GM21423 (cell line): ENCODE results near the gene MEIOC.
"Not testable (repeated sequence)": the region's sequence is repeated elsewhere in the genome, so short reads cannot be mapped to it uniquely, and the experiment has no call there.

Source experiments
- ATAC-seq: cut with Tn5 transposase; IDR thresholded peaks from one replicate; pipeline ENCODE4 v1.9.1; 2021; ENCODE audit warnings: mild to moderate bottlenecking, moderate library complexity; ENCODE audit not compliant: unreplicated experiment

The MEIOC gene

DNA sequence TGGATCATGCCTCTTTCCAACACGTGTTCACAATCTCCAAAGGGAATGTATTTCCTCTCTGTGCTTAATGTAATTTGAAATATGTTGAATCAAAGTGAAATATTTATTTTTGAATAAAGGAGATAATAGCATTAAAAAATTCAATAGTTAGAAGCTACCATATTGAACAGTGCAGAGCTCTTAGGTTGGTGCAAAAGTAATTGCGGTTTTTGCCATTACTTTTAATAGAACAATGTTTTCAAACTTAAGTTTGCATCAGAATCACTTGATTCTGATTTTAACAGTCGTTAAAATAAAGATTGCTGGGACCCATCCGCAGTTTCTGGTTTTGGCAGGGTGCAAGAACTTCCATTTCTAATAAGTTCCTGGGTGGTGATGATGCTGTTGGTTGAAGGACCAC, 10.0 kb upstream of the MEIOC start:
- no peak for ATAC-seq

DNA sequence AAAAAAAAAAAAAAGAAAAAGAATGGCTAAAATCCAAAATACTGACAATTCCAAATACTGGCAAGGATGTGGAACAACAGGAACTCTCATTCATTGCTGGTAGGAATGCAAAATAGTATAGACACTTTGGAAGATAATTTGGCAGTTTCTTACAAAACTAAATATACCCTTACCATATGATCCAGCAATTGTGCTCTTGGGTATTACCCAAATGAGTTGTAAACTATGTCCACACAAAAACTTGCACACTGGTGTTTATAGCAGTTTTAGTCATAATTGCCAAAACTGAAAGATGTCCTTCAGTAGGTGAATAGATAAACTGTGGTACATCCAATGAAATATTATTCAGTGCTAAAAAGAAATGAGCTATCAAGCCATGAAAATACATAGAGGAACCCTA, 8.5 kb upstream of the MEIOC start:
- no peak for ATAC-seq

DNA sequence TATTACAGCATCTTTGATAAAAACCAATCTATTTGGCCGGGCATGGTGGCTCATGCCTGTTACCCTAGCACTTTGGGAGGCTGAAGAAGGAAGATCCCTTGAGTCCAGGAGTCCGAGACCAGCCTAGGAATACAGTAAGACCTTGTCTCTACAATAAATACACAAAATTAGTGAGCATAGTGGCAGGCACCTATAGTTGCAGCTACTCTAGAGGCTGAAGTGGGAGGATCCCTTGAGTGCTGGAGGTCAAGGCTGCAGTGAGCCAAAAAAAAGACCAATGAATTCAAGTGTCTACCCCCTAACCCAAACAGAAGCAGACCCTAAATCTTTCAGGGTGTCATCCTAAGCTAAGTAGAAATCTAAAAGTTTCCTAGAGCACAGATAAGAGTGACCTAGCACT, 7.3 kb upstream of the MEIOC start:
- no peak for ATAC-seq

DNA sequence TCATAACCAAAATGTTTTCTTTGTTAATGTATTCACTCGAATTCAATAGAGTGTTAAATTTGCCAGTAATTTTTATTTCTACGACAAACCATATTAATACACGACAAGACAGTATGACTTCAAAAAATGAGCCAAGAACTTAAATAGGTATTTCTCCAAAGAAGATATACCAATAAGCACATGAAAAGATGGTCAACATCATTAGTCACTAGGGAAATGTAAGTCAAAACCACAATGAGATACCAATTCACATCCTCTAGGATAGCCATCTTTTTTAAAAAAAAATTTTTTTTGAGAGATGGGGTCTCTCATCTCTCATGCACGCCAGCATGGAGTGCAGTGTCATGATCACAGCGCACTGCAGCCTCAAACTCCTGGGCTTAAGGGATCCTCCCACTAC, 5.0 kb upstream of the MEIOC start:
- ATAC-seq = no peak

DNA sequence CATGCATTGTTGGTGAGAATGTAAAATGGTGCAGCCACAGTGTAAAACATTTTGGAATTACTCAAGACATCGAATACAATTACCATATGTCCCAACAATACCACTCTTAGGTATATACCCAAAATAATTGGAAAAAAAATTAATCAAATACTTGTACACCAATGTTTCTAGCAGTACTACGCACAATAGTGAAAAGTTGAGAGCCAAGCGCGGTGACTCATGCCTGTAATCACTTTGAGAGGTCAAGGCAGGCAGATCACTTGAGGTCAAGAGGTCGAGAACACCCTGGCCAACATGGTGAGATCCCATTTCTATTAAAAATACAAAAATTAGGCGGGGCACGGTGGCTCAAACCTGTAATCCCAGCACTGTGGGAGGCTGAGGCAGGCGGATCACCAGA, 3.5 kb upstream of the MEIOC start:
- ATAC-seq = no peak

DNA sequence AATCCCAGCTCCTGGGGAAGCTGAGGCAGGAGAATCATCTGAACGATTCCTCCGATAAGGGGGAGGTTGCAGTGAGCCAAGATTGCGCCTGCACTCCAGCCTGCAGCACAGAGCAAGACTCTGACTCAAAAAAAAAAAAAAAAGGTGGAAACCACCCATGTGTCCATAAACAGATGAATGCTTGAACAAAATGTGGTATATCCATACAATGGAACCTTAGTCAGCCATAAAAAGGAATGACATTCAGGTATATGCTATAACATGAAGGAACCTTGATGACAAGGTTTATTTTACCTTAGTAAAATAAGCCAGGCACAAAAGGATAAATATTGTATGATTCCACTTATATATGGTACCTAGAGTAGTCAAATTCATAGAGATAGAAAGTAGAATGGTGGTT, 2.9 kb upstream of the MEIOC start:
- ATAC-seq = no peak

DNA sequence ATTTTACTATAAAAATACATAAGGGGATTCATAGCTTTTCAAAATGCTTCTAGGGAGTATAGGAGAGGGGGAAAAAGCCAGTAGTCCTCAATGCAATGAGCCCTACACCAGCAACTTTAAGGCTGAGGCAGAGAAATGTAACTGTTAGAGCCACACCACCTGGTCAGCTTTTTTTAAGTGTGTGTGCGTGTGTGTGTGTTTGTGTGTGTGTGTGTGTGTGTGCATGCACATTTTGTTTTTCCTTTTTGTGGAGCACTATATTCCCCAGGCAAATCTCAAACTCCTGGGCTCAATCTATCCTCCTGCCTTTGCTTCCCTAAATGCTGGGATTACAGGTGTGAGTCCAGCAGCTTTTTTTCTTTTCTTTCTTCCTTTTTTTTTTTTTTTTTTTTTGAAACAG, 2.3 kb upstream of the MEIOC start:
- no peak for ATAC-seq

DNA sequence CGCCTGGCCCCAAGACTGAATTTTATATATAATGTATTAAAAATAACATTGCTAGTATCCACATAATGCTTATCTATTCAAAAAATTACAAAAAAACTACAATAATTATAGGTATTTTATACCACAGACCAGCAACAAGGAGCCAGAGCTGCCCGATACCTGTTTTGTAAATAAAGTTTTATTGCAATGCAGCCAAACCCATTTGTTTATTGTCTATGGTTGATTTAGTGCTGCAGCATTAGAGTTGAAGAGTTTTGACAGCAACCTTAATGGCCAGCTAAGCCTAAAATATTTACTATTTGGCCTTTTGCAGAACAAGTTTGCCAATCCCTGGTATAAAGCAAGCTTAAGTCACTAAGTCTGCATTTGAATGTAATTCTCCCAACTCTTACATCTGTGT, 5.6 kb downstream of the MEIOC start:
- no peak for ATAC-seq

DNA sequence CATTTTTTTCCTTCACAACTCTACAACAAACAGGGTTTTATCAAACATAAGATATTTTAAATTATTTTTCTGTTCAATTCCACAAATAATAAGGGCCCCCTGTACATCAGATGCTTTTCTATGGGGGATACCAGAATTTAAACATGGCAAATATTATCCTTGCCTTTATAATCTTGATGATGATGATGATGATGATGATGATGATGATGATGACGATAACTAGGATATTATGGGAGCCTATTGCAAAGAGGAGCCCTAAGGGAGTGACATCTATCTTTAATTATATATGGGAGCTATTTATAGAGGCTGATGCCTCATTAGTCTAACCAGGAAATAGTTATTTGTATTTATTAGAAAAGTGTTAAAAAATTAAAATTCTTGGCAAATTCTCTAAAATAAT, 6.8 kb downstream of the MEIOC start:
- no peak for ATAC-seq

DNA sequence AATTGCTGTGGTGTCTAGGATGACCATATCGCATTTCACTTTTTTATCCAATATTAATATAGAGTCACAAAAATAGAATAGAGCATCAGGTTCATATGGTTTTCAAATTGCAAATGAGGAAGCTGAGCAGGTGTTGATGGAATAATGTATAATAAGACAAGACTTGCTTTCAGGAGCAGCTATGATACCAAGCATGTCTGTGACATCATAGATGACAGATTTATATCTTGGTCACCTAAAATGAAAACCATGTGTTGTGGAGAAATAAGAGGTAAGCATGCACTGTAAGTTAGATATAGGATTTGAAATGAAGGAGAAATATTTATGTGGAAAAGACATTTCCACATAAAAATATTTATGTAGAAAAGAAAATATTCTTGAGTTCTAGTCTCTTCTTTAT, 8.6 kb downstream of the MEIOC start:
- ATAC-seq = no peak

DNA sequence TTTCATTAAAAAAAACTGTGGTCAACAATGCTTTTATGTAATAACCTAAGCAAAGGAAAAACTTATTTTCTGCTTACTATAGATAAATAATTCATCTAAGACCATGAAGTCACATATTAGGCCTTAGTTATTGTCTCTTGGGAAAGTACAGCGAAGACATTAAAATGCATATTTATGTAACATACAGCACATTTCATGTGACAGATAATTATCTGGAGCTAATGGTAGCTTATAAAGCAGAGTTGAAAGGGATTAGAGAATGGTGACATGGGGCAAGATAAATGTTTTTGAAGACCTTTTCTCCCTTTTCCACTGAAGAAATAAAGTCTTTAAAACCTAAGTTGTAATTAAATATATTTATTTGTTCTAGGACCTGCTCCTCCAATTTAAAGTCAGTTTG, 9.7 kb downstream of the MEIOC start:
- ATAC-seq = no peak

DNA sequence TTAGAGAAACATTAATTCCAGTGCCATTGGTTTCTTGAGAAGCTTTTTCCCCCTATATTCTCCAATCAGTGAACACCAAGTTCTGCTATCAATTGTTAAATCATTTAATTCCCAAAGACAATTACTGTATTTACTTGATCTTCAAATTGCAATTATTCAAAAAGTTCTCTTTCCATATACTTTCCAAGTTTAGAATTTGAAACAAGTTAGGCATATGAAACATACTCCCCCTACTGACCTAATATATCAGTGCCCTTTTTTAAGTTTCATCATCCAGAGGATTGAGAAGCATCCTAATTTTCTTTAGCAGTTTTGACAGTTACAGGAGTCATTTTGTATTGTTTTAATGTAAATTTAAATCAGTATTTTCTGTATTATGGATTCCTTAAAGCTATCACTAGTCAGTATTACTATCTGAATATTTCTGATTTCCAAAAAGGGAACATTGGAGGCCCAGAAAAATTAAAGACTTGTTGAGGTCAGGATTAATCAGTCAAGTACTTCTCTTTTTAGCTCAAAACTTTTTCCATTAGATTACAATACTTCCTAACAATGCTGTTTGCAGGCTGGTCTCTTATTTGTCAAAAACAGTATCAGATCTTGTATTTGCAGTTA, 16.3 kb downstream of the MEIOC start:
- ATAC-seq = no peak

DNA sequence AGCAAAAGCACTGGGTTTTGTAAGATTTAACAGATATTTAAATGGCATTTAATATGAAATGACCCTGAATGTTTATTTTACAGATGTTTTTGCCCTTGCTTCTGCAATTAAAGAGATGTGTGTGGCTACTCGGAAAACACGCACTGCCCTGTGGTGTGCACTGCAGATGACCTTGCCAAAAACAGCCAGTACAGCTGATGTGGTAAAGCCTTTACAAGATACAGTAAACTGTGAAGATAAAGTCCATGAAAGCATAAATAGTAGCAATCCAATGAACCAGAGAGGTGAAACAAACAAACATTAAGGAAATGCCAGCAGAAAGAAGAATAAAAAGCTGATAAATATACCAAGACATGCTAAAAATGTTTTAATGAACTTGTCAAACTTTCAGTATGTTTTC, 17.6 kb downstream of the MEIOC start:
- no peak for ATAC-seq

DNA sequence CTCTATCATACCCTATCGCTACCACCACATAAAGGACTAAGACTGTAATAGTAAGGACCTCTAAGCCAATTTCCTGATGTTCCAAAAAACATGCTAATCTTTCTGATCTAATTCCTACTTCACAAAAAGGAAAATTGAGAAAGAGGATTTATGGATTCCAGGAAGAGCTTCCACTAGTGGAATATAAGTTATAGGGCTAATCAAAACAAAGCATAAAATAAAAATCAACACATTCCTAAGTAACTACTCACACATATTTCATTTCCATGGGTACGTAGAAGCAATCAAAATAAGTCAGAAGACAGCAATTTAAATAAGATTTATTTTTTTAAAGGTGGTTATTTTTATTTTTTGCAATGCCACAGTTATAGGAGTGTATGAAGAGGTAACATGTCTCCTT, 20.9 kb downstream of the MEIOC start:
- no peak for ATAC-seq

DNA sequence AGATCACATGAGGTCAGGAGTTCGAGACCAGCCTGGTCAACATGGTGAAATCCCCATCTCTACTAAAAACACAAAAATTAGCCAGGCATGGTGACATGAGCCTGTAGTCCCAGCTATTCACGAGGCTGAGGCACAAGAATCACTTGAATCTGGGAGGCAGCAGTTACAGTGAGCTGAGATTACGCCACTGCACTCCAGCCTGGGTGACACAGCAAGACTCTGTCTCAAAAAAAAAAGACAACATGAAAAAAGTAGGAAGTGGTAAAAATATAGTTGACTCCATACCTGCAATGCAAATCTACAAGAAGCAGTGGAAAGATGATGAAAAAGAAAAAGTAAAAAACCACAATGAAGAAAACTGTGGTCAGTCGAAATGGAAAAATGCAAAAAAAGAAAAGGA, 27.0 kb downstream of the MEIOC start:
- ATAC-seq = not testable (repeated sequence)

DNA sequence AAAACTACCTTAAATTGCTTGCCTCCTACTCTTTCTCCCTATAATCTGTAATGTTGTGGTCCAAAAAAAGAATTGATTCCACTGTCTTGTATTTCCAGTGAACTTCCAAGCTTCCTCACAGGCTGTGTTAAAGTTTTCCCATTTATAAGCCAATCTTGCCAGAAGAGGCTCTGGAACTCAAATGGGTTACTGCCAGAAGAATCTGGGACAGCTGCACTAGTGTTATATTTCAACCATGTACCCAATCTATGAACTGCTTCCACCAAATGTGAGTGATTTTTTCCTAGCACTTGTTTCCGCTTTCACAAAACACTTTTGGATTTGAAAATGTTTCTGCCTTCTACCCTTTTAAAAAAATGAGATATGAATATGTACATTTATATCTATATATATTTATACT, 31.5 kb downstream of the MEIOC start:
- no peak for ATAC-seq

DNA sequence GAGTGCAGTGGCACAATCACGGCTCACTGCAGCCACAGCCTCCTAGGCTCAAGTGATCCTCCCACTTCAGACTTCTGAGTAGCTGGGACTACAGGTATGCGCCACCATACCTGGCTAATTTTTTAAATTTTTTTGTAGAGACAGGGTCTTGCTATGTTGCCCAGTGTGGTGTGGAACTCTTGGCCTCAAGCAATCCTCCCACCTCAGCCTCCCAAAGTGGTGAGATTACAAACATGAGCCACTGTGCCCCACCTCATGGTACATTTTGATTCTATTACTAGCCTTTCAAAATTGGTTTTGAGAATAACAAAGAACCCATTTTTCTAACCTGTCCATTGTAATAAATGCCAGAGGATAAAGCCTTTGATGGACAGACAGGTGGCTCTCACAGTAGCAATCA, 31.9 kb downstream of the MEIOC start:
- no peak for ATAC-seq

DNA sequence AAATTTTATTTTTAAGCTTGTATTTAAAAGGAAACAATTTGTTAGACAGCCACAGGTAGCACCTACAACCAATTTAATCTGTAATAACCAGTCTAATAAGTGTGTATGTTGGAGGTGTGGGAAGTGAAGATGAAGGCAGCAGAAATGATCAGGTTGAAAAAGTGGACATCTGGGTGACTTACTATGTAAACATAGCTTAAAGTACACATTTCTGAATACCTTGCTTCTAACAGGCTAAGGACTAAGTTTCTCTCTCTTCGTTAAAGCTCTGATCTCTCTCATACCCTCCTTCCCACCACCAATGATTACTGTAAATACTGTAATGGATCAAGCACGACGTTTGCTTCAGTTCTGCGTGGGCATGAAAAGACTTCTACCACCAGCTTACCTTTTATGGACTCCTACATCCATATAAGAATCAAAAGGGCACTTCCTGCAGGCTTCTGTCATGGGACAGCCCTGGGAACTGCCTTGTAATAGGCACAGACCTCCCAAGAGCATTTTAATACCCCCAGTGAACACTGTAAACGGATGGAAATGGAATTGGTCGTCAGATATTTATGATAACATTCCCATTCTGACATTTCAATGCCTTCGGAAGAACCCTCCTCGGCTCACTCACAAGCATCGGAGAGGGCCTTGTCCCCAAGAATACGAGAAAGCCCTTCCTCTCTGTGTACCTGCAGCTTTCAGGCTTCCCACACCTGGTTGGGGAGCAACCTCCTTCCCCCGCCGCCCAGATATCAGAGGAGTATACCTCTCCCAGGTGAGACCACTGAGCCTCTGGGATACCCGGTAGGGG, 32.6 kb downstream of the MEIOC start:
- no peak for ATAC-seq

DNA sequence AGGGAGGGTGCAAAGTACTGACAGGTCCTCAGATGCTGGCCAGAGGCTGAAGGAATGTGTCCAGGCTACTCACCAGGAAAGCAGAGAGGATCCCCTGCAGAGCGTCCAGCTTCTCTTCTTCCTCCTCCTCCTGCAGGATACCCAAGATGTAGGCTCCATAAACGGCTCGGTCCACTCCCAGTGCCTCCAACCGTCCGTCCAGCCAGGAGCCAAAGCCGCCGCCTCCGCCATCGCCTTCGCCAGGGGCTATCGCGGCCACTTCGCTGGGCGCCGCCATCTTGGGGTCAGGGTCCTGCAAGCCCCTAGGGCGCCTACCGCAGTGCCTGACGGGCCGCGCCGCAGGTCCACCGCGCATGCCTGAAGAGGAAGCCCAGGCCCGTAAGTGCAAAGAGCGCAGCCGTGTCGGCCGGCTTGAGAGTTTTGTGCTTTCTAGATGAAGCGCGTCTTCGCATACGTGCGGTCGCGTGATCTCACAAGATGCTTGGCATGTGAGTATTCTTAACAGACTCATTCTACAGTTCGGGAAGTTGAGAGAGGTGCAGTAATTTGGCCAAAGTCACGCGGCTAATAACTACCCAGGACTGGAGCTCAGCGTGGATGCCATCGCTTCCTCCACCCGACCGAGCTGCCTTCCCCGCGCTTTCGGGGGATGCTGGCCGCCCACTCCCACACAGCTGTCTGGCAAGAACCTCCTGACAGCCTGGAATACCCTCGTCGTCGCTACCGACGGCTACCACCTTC, 33.4 kb downstream of the MEIOC start, which contains the start of gene CCDC43:
Gene CCDC43 (minus strand): TSS at position 300 of the 741 bp plus-strand sequence. CDS start 23 bp downstream, at position 277.
- peak; percentile 95 for ATAC-seq

DNA sequence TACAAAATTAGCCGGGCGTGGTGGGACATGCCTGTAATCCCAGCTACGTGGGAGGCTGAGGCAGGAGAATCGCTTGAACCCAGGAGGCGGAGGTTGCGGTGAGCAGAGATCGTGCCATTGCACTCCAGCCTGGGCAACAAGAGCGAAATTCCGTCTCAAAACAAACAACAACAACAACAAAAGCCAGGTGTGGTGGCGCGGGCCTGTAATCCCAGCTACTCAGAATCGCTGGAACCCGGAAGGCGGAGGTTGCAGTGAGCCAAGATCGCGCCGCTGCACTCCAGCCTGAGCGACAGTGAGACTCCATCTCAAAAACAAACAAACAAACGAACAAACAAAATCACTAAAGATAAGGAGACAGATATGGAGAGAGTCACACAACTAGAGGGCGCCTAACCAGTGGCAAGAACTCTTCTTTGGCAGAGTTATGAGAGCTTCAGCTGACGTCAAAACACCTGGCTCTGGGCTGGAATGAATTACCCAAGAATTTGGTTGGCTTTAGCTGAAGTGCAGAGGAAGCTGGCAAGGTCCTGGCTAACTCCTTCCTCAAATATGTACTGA, 34.6 kb downstream of the MEIOC start:
- not testable (repeated sequence) for ATAC-seq

DNA sequence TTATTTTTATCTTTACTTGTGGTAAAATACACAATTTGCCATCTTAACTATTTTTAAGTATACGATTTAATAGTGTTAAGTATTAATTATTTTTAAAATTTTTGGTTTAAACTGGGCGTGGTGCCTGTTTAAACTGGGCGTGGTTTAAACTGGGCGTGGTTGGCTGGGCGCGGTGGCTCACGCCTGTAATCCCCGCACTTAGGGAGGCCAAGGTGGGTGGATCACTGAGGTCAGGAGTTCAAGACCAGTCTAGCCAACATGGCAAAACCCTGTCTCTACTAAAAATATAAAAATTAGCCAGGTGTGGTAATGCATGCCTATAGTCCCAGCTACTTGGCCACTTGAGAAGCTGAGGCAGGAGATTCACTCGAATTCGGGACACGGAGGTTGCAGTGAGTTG, 37.3 kb downstream of the MEIOC start:
- ATAC-seq = no peak

DNA sequence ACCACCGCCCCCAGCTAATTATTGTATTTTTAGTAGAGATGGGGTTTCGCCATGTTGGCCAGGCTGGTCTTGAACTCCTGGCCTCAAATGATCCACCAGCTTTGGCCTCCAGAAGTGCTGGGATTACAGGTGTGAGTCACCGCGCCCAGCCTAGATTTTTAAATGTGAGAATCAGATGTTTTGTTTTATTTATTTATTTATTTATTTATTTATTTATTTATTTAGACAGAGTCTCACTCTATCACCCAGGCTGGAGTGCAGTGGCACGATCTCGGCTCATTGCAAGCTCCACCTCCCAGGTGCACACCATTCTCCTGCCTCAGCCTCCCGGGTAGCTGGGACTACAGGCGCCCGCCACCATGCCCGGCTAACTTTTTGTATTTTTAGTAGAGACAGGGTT, 44.0 kb downstream of the MEIOC start:
- ATAC-seq = not testable (repeated sequence)
